Fibroblast of gingiva (primary cell): ENCODE results near the gene TRAPPC3.

Experiments used
- DNase-seq: peaks from one replicate; pipeline ENCODE4 v3.0.0-alpha.2; 2011; ENCODE audit warnings: low read depth

The TRAPPC3 gene

GRCh38 chr1:36151134-36151844 lies 2.0 kb upstream of the TRAPPC3 start:
- DNase-seq, result no peak

GRCh38 chr1:36150296-36151133 lies 1.2 kb upstream of the TRAPPC3 start:
- peak; percentile 93 for DNase-seq

- no peak for DNase-seq
These were observed 648 bp upstream of the TRAPPC3 start for GRCh38 chr1:36149973-36150295.

DNA sequence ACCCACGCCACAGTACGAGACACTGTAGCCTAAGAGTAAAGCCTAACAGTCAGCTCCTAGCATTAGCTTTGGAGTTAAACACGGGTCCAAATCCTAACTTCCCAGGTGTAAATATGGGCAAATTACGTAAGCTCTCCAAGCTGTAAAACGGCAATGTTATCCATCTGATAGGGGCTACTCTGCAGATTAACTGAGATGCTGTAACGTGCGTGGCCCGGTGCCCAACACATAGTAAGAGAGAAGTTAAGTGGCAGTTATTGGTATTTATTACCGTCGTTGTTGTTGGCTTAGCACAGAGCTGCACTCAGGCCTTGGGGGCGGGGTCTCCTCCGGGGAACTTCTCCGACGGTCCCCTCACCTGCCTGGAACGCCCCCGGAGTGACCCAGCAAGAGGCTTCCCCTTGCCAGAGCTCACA lies 457 bp downstream of the TRAPPC3 start:
- no peak for DNase-seq

DNA sequence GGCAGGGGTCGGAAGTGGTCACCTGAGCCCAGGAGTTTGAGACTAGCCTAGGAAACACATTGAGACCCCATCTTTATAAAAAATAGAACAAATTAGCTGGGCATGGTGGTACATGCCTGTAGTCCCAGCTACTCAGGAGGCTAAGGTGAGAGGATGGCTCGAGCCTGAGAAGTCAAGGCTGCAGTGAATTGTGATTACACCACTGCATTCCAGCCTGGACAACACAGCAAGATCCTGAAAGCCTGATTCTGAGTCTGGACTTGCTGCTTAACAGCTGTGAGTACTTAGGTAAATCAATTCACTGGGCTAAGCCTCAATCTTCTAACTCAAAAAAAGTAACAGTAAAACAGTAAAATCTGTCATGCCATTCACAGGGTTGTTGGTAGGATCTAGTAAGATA lies 4.9 kb downstream of the TRAPPC3 start:
- no peak for DNase-seq

DNA sequence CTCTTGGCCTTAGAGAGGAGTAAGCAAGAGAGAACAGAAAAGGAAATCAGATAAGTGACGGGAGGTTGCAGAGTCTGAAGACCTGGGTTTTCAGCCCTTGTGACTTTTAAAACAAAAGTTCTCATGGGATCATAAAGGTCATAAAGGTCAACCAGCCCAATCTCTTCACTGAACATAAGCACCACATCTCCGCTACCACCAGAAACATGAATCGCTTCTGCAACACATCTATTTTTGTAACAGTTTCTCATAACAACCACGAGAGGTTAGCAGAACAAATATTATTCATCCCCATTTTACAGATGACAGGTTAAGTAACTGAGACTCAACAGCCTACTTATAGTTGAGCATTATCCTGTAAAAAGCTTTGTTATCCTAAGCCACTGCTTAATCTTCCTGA lies 5.9 kb downstream of the TRAPPC3 start:
- no peak for DNase-seq

GRCh38 chr1:36142121-36142520 lies 7.2 kb downstream of the TRAPPC3 start:
- DNase-seq, result no peak

- DNase-seq, result no peak
These were observed 9.8 kb downstream of the TRAPPC3 start for GRCh38 chr1:36139521-36139920.

DNA sequence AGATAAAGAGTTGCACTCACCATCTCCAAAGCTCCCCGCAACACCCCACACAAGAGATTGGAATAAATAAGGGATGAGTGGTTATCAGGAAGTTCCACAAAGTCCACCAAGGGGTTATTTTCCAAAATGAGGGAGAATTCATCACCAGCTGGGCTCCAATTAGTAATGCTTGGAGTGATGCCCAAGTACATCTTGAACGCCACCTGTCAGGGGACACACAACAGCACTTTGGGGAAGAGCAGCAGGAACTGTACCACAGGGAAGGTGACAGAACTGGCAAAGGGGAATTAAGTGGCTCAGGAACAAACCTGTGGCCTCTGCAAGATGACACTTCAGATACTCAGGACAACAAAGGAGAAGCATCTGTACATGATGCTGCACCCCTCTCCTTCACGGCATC lies 11.5 kb downstream of the TRAPPC3 start:
- no peak for DNase-seq

DNA sequence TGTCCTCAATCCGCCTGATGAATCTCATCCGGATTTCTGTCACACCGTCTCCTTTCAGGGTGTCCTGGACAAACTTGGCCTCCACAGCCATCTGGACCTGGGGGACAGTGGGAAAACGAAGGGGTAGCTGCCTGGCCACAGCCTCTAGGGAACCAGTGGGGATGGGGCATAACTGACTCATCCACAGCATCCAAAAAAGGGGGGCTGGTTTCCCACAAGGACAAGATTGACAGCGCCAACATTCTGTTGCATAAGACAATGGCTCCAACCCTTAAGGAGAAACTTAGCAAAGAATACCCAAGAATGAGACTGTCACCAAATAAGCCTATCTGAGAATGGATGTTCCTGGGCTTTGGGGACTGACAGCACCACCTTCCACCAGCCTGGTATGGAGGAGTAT lies 12.1 kb downstream of the TRAPPC3 start:
- no peak for DNase-seq

GRCh38 chr1:36136535-36136934 lies 12.8 kb downstream of the TRAPPC3 start:
- DNase-seq, result peak; percentile 81

GRCh38 chr1:36135796-36136195 lies 13.5 kb downstream of the TRAPPC3 start:
- DNase-seq, result no peak

DNA sequence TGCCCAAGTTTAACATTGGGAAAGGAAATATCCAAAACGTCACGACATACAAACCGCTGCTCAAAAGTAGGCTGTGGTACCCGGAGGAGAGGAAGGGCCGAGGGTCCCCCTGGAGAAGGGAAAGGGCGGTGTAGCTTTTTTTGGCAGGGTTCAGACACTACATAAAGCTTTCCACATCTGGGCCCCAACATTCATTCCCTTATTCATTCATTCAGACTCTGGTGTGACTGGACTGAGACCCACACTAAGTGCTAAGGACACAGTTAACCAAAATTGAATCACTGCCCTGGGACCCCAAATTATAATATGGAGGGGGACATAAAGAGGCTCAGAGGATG lies 14.0 kb downstream of the TRAPPC3 start:
- DNase-seq, result no peak

DNA sequence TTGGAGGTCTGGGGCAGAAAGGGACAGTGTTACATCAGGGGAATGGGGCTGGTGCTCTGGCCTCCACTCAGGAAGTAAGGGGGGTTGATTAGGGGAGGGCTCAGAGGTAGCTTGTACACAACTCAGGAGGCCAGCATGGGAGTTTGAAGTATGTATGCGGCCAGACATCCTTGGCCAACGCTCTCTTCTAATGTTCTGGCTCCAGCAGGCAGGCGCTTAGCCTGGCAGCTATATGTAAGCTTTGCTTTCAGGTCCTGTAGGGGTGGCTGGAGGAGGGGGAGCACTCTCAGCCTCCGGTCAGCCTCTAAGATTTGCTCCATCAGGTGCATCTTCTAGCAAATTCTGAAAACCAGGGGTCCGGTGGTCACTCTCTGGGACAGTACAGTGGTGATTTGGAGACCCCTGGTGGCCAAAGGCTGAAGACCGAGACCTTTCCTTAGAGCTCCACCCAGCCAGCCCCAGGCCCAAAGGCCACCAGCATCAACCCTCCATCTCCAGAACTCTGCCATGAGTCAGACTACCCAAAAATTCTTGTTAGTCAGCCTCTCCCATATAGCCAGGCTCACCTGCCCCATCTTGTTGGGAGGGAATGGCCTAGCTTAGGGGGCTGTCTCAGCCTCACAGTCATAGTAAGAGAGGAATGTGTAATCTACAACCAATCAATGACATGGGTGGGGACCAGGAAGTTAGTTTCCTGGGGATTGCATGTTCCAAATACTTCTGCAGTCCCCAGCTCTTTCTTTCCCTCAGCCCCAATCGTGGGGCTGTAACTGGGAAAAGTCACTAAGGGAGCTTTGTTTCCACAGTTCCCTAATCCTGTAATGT lies 14.6 kb downstream of the TRAPPC3 start:
- DNase-seq, result peak; percentile 36

- no peak for DNase-seq
These were observed 15.3 kb downstream of the TRAPPC3 start for GRCh38 chr1:36134031-36134430.

- peak; percentile 93 for DNase-seq
These were observed 15.8 kb downstream of the TRAPPC3 start for GRCh38 chr1:36133484-36133883.

DNA sequence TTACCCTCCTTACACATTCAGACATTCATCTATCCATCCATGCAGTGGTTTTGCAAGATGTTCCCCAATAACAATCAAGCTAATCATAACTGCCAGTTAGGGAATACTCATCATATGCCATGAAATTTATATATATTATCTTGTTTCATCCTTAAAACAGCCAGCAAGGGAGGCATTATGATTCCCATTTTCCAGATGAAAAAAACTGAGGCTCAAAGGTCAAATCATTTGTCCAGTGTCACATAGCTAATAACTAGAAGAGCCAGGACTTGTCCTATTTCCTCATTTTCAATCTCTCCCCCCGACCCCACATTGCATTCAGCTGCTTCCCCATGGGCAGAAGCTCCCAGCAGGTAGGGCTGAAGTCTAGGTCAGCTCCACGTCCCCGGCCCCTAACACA lies 17.3 kb downstream of the TRAPPC3 start:
- DNase-seq, result no peak

DNA sequence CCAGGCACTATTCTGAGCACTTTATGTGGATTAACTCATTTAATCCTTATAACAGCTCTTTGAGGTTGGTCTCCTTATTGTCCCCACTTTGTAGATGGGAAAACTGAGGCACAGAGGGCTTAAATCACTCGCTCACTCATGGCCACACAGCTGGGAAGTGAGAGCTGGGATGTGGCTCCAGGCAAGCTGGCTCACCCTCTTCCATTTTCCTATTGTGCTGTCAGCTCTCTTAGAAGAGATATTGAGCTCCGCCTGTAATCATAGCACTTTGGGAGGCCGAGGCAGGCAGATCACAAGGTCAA lies 20.4 kb downstream of the TRAPPC3 start:
- no peak for DNase-seq

- DNase-seq, result no peak
These were observed 21.0 kb downstream of the TRAPPC3 start for GRCh38 chr1:36128126-36128904.

- DNase-seq, result no peak
These were observed 22.3 kb downstream of the TRAPPC3 start for GRCh38 chr1:36126797-36127500.

DNA sequence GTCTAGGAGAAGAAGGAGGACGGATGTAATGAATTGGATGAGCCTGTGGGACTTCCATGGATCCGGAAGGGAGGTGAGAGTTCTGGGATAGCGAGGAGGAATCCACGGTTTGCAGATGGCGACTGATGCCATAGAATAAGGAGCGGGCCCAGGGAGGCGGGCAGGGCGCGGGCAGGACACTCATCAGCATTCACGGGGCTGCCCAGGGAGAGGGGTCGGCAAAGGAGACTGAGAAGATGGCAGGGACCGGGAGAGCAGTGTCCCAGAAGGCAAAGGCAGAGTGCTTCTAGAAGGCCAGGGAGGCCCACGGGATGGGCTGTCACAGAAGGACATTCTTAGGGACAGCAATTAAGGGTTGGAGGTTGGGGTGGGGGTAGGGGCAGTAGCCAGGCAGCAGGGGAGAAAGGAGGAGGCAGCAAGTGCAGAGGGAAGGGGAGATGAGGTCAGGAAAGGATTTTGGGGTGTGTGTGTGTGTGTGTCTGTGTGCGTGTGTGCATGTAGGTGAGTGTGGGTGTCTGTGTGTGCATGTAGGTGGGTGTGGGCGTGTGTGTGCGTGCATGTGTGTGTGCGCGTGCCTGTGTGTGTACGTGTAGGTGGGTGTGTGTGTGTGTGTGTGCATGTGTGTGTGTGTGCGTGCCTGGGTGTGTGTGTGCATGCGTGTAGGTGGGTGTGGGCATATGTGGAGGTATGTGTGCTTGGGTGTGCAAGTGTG lies 23.1 kb downstream of the TRAPPC3 start:
- DNase-seq, result no peak
